Effector memory CD8-positive, alpha-beta T cell (primary cell): ENCODE data around the gene GET4.

Experiments
- ATAC-seq: fragments of 150-1000 bp; cut with Tn5 transposase; replicated peaks from 2 replicates; pipeline ENCODE4 v1.10.0; 2021; ENCODE audit warnings: mild to moderate bottlenecking, moderate library complexity
- DNase-seq, 3 experiments: peaks; one replicate each; pipeline ENCODE4 v3.0.0; 2021
- H3K27ac Mint-ChIP-seq, 2 donors: one replicate each; pipeline ENCODE4 v1.8.0; 2022; ENCODE audit warnings: mild to moderate bottlenecking in 2 of 2, mixed read lengths in 2 of 2, moderate library complexity in 2 of 2
- H3K27me3 Mint-ChIP-seq, 2 donors: one replicate each; pipeline ENCODE4 v1.8.0; 2022; ENCODE audit warnings: mixed read lengths in 2 of 2
- H3K36me3 Mint-ChIP-seq: one replicate; pipeline ENCODE4 v1.8.0; 2022; ENCODE audit warnings: mild to moderate bottlenecking, moderate library complexity, mixed read lengths; ENCODE audit not compliant: insufficient read depth
- H3K4me1 Mint-ChIP-seq, 2 donors: one replicate each; pipeline ENCODE4 v1.8.0; 2022; ENCODE audit warnings: low read depth in 2 of 2, mixed read lengths in 2 of 2
- H3K4me3 Mint-ChIP-seq, 2 donors: one replicate each; pipeline ENCODE4 v1.8.0; 2022; ENCODE audit warnings: mild to moderate bottlenecking in 2 of 2, mixed read lengths in 2 of 2, moderate library complexity in 2 of 2
- H3K9me3 Mint-ChIP-seq, 2 donors: one replicate each; pipeline ENCODE4 v1.8.0; 2022; ENCODE audit warnings: mixed read lengths in 2 of 2

GET4 gene

DNA sequence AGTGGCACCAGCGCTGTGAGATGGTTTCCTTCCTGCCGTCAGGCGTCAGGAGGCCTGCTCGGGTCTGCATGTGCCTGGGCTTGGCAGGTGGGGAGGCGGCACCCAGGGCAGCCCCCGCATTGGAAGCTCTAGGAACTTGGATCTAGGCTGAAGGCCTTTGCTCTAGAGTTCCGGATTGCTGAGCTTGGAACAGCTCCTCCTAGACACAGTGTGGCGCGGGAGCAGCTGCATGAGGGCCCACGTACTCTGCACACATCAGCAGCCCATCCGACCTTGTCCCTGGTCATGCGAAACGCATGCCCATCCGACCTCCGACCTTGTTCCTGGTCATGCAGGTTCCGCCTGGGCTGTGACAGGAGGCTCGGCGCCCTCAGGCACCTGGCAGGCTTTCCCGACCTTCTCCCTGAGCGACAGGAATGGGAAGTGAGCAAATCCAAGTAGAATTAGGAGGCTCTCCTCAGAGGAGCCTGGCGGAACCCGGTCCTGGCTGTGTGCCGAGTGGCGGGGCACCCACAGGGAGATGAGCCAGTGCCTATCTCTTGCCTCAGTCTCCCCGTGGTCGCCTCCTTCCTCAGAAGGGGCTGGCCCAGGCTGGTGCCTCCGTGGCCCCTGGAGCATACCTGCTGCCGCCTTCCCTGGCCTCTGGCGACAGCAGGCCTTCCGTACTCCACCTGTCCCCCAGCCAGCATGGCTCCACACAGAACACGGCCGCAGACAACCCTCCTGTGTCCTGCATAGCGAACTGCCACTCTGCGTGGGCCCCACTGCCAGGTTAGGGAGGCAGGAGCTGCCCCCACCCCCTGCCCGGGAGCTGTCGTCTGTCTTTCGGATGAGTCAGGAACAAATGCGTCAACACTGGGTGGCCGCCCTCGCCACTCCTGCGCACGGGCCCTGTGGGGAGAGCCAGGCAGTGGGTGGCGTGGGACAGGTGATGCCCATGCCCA, 12.0 kb downstream of the GET4 start:
- H3K4me1 Mint-ChIP-seq = peaks cover 15 to 19% of the 10 kb centered on the region in 2 donors
- peak overlapping the region in 1 of 2 donors; percentile 83 for H3K27ac Mint-ChIP-seq
- H3K27me3 Mint-ChIP-seq = no peaks in the 10 kb centered on the region
- DNase-seq = no peak
- H3K9me3 Mint-ChIP-seq = no peaks in the 10 kb centered on the region
- ATAC-seq = no peak
- H3K4me3 Mint-ChIP-seq = peak overlapping the region in 1 of 2 donors; percentile 10
- peaks cover 49% of the 10 kb centered on the region for H3K36me3 Mint-ChIP-seq

DNA sequence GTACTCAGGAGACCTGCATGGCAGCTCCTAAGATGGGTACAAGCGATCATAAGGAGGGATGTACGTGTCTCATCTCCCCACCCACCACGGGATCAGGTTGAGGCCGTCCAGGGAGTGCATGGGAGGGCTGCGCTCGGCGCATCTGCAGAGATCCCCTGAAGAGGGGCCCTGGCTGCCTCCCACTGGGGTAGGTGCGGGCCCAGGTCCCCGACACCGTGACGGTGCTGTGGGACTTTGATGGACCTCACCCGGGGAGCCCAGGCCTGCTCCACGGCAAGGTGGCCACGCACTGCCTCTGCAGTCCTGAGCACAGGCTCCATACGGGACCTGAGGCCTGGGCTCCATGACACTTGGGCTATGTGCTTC, 12.7 kb downstream of the GET4 start:
- DNase-seq (no peak), ATAC-seq (no peak)
- H3K9me3 Mint-ChIP-seq = no peaks in the 10 kb centered on the region
- H3K4me1 Mint-ChIP-seq = peaks cover 16 to 18% of the 10 kb centered on the region in 2 donors
- no peaks in the 10 kb centered on the region for H3K27me3 Mint-ChIP-seq
- peak overlapping the region; percentile 56 to 83 for H3K27ac Mint-ChIP-seq
- H3K4me3 Mint-ChIP-seq = no peak overlapping the region
- peaks cover 55% of the 10 kb centered on the region for H3K36me3 Mint-ChIP-seq

DNA sequence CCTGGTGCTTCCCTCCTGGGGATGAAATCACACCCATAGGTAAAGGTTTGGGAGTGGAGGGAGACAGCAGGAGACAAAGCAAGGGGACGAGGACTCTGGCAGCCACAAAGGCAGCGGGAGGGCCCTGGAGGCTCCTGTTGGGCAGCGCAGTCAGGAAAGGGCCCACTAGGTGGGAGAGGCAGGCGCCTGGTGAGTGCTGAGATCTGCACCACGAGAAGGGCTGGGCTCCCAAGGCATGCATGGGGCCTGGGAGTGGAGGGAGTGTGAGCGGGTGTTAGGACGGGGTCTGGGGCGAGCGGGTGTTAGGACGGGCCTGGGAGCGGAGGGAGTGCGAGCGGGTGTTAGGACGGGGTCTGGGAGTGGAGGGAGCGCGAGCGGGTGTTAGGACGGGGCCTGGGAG, 13.0 kb downstream of the GET4 start:
- no peaks in the 10 kb centered on the region for H3K27me3 Mint-ChIP-seq
- H3K9me3 Mint-ChIP-seq = no peaks in the 10 kb centered on the region
- H3K27ac Mint-ChIP-seq = peak overlapping the region; percentile 56 to 83
- DNase-seq (no peak), ATAC-seq (no peak)
- no peak overlapping the region for H3K4me3 Mint-ChIP-seq
- H3K4me1 Mint-ChIP-seq = peaks cover 15 to 18% of the 10 kb centered on the region in 2 donors
- H3K36me3 Mint-ChIP-seq = peaks cover 59% of the 10 kb centered on the region

DNA sequence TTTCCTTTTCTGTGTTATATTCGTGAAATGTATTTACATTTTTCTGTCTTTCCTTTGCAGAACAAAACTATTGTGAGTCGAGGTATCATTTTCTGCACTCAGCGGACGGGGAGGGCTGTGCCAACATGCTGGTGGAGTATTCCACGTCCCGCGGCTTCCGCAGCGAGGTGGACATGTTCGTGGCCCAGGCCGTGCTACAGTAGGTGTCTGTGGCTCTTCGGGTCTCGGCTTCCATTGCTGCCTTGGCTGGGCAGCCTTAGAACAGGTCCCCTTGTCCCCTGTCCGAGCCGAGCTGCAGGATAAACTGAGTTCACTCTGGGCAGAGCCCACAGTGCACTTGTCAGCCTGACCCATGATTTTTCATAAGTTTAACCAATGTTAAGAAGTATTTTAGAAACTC, 14.5 kb downstream of the GET4 start:
- DNase-seq = no peak
- peaks cover 7 to 15% of the 10 kb centered on the region in 2 donors for H3K4me1 Mint-ChIP-seq
- no peak overlapping the region for H3K4me3 Mint-ChIP-seq
- no peak overlapping the region for H3K27ac Mint-ChIP-seq
- peaks cover 68% of the 10 kb centered on the region for H3K36me3 Mint-ChIP-seq
- H3K9me3 Mint-ChIP-seq = no peaks in the 10 kb centered on the region
- H3K27me3 Mint-ChIP-seq = no peaks in the 10 kb centered on the region
- ATAC-seq = no peak

DNA sequence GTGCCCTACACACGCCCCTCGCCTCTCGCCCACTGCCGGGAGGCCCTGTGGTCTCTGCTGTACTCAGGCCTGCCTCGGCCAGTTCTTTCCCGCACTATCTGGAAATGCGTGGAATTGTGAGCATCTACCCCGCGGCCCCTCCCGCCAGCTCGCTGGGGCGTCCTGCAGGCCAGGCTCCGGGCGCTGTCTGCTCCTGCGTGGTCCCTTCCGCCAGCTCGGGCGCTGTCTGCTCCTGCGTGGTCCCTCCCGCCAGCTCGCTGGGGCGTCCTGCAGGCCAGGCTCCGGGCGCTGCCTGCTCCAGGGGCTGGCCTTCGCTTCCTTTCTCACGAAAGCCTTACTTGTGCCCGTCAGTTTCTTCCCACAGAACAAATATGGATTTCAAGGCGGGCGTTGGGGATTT, 14.9 kb downstream of the GET4 start:
- no peak overlapping the region for H3K27ac Mint-ChIP-seq
- H3K4me3 Mint-ChIP-seq = no peak overlapping the region
- no peak for DNase-seq
- H3K27me3 Mint-ChIP-seq = no peaks in the 10 kb centered on the region
- ATAC-seq = no peak
- no peaks in the 10 kb centered on the region for H3K9me3 Mint-ChIP-seq
- peaks cover 7 to 15% of the 10 kb centered on the region in 2 donors for H3K4me1 Mint-ChIP-seq
- H3K36me3 Mint-ChIP-seq = peaks cover 70% of the 10 kb centered on the region

DNA sequence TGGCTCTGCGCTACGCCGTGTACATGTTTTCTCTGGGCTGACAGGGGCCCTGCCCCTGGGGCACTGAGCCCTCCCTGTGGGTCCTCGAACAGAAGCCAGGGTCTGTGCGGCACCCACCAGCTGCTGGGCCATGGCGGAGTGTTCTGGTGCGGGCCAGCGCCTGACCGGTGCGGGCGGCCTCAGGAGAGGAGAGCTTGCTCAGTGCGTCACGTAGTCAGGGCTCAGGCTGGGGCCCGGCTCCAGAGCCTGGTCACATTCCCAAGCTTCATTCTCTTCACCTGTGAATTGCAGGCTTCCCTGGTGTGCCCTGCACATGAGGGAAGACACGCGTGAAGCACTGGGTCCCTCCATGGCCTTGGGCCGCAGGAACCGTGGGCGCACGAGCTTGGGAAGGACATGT, 15.5 kb downstream of the GET4 start:
- peak overlapping the region in 1 of 2 donors; percentile 20 for H3K27ac Mint-ChIP-seq
- DNase-seq = no peak
- peaks cover 7 to 15% of the 10 kb centered on the region in 2 donors for H3K4me1 Mint-ChIP-seq
- peaks cover 70% of the 10 kb centered on the region for H3K36me3 Mint-ChIP-seq
- ATAC-seq = no peak
- H3K27me3 Mint-ChIP-seq = no peaks in the 10 kb centered on the region
- H3K4me3 Mint-ChIP-seq = no peak overlapping the region
- no peaks in the 10 kb centered on the region for H3K9me3 Mint-ChIP-seq

DNA sequence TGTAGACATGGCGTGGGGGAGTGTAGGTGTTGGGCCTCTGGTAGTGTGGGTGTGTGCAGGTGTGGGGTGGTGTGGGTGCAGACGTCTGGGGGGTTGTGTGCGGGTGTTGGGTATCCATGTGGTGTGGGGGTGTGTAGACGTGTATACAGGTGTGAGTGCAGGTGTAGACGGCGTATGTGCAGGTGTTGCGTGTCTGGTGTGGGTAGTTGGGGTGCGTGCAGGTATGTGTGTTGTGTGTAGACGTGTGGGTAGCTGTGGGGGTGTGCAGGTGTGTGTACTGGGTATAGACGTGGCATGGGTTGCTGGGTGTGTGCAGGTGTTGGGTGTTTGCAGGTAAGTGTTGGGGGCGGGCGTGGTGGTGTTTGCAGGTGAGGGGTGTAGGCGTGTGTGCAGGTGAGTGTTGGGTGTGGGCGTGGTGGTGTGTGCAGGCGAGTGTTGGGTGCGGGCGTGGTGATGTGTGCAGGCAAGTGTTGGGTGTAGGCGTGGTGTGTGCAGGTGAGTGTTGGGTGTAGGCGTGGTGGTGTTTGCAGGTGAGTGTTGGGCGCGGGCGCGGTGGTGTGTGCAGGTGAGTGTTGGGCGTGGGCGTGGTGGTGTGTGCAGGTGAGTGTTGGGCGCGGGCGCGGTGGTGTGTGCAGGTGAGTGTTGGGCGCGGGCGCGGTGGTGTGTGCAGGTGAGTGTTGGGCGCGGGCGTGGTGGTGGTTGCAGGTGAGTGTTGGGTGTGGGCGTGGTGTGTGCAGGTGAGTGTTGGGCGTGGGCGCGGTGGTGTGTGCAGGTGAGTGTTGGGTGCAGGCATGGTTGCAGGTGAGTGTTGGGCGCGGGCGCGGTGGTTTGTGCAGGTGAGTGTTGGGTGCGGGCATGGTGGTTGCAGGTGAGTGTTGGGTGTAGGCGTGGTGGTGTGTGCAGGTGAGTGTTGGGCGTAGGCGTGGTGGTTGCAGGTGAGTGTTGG, 16.6 kb downstream of the GET4 start:
- H3K36me3 Mint-ChIP-seq = peaks cover 73% of the 10 kb centered on the region
- H3K4me1 Mint-ChIP-seq = peaks cover 7 to 11% of the 10 kb centered on the region in 2 donors
- peak overlapping the region in 1 of 2 donors; percentile 20 for H3K27ac Mint-ChIP-seq
- no peaks in the 10 kb centered on the region for H3K9me3 Mint-ChIP-seq
- H3K4me3 Mint-ChIP-seq = peak overlapping the region in 1 of 2 donors; percentile 21
- ATAC-seq (no peak), DNase-seq (no peak)
- H3K27me3 Mint-ChIP-seq = no peaks in the 10 kb centered on the region

DNA sequence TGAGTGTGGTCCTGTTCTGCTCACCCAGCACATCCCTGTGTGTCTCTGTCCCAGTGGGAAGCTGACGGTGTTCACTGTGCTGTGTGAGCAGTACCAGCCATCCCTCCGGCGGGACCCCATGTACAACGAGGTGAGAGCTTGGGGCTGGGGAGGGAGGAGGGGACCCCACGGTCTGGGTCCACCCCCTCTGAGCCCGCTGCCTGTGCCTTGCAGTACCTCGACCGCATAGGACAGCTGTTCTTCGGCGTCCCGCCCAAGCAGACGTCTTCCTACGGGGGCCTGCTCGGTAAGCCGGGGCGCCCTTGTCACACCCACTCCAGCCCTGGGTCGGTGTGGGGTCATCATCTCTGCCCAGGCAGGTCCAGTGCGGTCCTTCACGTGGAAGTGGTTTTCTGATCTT, 17.3 kb downstream of the GET4 start:
- no peak overlapping the region for H3K4me3 Mint-ChIP-seq
- H3K9me3 Mint-ChIP-seq = no peaks in the 10 kb centered on the region
- no peak for ATAC-seq
- H3K36me3 Mint-ChIP-seq = peaks cover 76% of the 10 kb centered on the region
- H3K4me1 Mint-ChIP-seq = peaks cover 6 to 10% of the 10 kb centered on the region in 2 donors
- H3K27me3 Mint-ChIP-seq = no peaks in the 10 kb centered on the region
- DNase-seq = no peak
- peak overlapping the region in 1 of 2 donors; percentile 20 for H3K27ac Mint-ChIP-seq

DNA sequence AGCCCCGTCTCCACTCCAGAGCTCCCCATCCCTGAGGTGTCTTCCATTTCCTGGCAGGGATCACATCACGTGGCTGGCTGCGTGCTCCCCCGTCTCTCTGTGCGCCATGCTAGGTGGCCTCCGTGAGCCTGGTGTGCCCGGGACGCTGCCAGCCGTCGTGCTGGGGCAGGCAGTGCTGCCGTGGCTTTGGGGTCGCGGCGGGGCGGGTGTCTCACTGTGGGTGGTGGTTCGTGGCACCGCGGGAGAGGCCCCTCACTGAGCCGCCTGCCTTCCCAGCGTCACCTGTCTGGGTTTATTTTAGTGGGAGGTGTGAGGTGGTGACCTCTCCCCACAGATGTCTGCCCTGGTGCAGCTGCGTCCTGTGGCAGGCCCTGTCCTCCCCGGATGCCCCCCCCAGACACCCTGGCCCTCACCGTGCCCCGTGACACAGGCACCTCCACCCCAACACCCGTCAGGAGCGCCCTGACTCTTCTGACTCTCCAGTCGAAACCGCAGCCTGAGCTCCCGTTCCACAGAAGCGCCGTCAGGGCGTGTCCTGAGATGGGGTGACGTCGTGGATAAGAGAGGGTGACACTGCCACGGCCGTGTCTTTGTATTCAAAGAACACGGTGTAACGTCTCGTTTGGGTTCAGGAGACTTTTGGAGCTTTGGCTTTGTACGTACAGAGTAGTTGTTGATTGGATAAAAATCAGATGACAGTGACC, 18.0 kb downstream of the GET4 start:
- Mint-ChIP-seq H3K4me3 (no peak overlapping the region), H3K36me3 (peaks cover 76% of the 10 kb centered on the region), H3K27me3 (no peaks in the 10 kb centered on the region), H3K9me3 (no peaks in the 10 kb centered on the region), H3K4me1 (peaks cover 4 to 7% of the 10 kb centered on the region in 2 donors), H3K27ac (peak overlapping the region in 1 of 2 donors; percentile 81)
- DNase-seq (no peak), ATAC-seq (peak; percentile 13)

DNA sequence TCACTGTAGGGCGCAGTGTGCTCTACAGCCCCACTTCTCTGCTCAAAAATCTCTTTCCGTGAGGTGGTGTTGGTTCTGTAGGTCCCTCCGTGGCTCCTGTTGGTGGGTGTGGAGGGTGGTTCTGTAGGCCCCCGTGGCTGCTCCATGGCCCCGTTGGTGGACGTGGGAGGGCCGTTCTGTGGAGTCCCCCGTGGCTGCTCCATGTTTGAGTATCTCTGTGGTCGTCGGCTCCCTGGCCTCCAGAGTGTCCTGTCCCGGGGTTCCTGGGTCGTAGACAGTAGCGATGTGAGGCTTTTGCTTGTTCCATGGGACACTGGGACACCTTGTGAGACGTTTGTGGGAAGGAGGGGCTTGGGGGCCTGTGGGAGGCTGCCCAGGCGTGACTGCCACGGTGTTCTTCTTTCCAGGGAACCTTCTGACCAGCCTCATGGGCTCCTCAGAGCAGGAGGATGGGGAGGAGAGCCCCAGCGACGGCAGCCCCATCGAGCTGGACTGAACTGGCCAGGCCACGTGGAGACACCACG, 18.6 kb downstream of the GET4 start:
- Mint-ChIP-seq H3K27ac (peak overlapping the region in 1 of 2 donors; percentile 81), H3K4me3 (no peak overlapping the region), H3K36me3 (peaks cover 79% of the 10 kb centered on the region), H3K9me3 (no peaks in the 10 kb centered on the region), H3K27me3 (no peaks in the 10 kb centered on the region), H3K4me1 (peaks cover 4 to 7% of the 10 kb centered on the region in 2 donors)
- no peak for DNase-seq
- no peak for ATAC-seq

DNA sequence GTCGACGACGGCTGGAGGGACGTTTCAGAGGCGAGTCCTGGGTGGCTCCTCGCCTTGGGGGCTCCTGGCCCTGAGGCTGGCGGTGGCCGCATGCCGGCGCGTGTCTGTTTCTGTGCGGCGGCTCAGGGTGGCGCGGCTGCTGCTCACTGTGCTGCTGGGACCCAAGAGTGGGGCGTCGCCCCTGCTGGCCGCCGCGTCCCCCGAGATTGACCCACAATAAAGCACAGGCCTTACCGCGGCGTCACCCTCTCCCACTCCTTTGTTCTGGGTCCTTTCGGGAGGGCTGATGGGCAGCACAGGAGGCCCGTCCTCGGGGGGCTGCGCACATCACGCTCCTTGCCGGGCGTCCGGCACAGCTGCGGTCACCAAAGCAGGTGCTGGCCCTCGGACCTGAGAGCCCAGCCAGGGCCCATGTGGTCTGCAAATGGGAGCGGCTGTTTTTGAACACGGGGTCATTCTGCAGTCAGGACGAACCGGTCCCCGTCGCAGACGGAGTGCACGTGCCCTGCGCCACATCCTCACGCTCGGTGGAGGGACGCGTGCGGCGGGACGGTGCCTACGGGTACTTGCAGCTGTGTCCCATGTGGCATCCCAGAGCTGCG, 19.2 kb downstream of the GET4 start:
- peaks cover 6 to 7% of the 10 kb centered on the region in 2 donors for H3K4me1 Mint-ChIP-seq
- peaks cover 76% of the 10 kb centered on the region for H3K36me3 Mint-ChIP-seq
- no peak for DNase-seq
- no peaks in the 10 kb centered on the region for H3K9me3 Mint-ChIP-seq
- H3K4me3 Mint-ChIP-seq = no peak overlapping the region
- ATAC-seq = no peak
- H3K27ac Mint-ChIP-seq = peak overlapping the region in 1 of 2 donors; percentile 81
- no peaks in the 10 kb centered on the region for H3K27me3 Mint-ChIP-seq

DNA sequence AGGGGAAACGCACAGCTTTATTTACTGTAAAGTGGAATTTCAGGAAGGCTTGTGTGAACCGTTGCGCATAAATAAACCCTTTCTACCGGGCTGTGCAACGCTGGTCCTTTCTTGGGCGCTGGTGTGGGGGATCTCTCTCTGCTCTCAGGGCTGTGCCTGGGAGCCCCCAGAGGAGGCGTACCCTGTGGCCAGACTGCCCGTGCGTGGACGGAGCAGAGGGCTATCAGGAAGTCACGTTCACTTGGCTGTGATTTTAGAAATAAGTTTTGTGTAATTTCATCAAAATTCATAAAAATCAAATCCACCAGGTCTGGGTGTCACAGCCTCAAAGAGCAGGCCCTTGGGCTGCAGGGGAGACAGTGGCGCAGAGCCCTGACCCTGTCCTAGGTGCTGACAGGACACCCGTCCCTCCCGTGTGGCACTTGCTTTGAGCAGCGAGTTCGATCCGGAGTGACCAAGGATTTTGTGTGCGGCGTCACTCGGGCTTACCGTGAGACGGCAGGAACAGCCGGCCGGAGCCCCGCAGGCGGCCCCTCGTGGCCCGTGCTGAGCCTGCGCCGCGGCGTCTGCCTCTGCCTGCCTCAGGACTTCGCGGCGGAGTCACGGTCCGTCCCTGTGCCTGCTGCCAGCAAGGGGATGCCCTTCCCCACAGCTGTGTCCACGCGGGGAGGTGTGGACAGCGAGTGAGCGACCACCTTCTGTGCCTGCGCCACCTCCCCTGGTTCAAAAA, 20.2 kb downstream of the GET4 start:
- Mint-ChIP-seq H3K4me3 (no peak overlapping the region), H3K4me1 (peaks cover 6 to 7% of the 10 kb centered on the region in 2 donors), H3K36me3 (peaks cover 76% of the 10 kb centered on the region), H3K27me3 (no peaks in the 10 kb centered on the region), H3K27ac (peak overlapping the region; percentile 9 to 55), H3K9me3 (no peaks in the 10 kb centered on the region)
- ATAC-seq (no peak), DNase-seq (no peak)
